Transverse colon (tissue), 4 donors: ENCODE data around the gene CCL27. TPM values are rescaled to one million over a fixed set of nuclear protein-coding genes. Genes with fewer than 3 reads are reported as not detected.
A peak's percentile ranks its signal among the peaks of the same experiment; 100 is the strongest.

Experiments
- DNase-seq: peaks from one replicate; pipeline ENCODE4 v3.0.0-alpha.2; 2019
- H3K27ac ChIP-seq, 4 donors: fragments of 200-600 bp; sonication (generic); 2 replicates each; pipeline ENCODE4 v1.5.1; 2016 to 2018; ENCODE audit warnings: inconsistent platforms in 4 of 4
- H3K27me3 ChIP-seq: fragments of 200-600 bp; sonication (generic); 2 replicates; pipeline ENCODE4 v1.5.1; 2017; ENCODE audit warnings: inconsistent platforms
- H3K36me3 ChIP-seq, 4 donors: fragments of 200-600 bp; sonication (generic); 2 replicates each; pipeline ENCODE4 v1.5.1; 2017 to 2019; ENCODE audit warnings: inconsistent platforms in 4 of 4
- H3K4me1 ChIP-seq, 4 donors: fragments of 200-600 bp; sonication (generic); 2 replicates each; pipeline ENCODE4 v1.5.1; 2017 to 2020; ENCODE audit warnings: inconsistent platforms in 4 of 4
- H3K4me3 ChIP-seq, 4 donors: fragments of 200-600 bp; sonication (generic); 1 replicate in 1 of 4; 2 replicates in 3 of 4; pipeline versions ENCODE4 v1.5.1 to v1.6.1; 2017 to 2019; ENCODE audit warnings: inconsistent platforms in 4 of 4
- H3K9me3 ChIP-seq, 2 donors: fragments of 200-600 bp; sonication (generic); 2 replicates each; pipeline ENCODE4 v1.5.1; 2017 to 2019; ENCODE audit warnings: inconsistent platforms in 2 of 2
- EP300 ChIP-seq: sonication (generic); formaldehyde crosslinking; IDR thresholded peaks from one replicate; pipeline ENCODE4 v1.6.1; 2017; ENCODE audit warnings: antibody characterized with exemption, low read depth
- POLR2A ChIP-seq: fragments of 450-650 bp; IDR thresholded peaks from one replicate; pipeline ENCODE4 v1.6.1; 2016; ENCODE audit warnings: antibody characterized with exemption, mild to moderate bottlenecking, moderate library complexity
- POLR2AphosphoS5 ChIP-seq, 3 donors: sonication (generic); formaldehyde crosslinking; IDR thresholded peaks; one replicate each; pipeline ENCODE4 v1.6.1; 2016; ENCODE audit warnings: antibody characterized with exemption in 3 of 3
- WGBS, 2 donors: methylation state at CpG; one replicate each; pipeline ENCODE4 v1.1.5; 2018; ENCODE audit warnings: low coverage in 1 of 2; 5-methylcytosine and 5-hydroxymethylcytosine counted together
- in situ Hi-C, 4 donors: fragments of 200-750 bp; cut with MboI; loops; one replicate each; pipeline versions ENCODE4 v1.15.0 to v1.15.1; 2017; ENCODE audit warnings: low sequenced_read_pairs in 3 of 4, low pct_ligation_motif_present in 1 of 4, low pct_unique_long_range_greater_than_20kb in 1 of 4
- intact Hi-C: fragments of 100-400 bp; cut with DNase I; formaldehyde crosslinking; loops from one replicate; pipeline ENCODE4 v1.15.1; 2023; ENCODE audit warnings: low total_unique reads
- total RNA-seq, 4 donors: library from RNA; depleted of rRNA; stranded (reverse); fragments of >200 nt; gene quantifications; one replicate each; pipeline ENCODE4 v1.1.0, GENCODE V29; 2016
- TF ChIP-seq, protein P1 (sequence below), 5 experiments: fragments of 200-600 bp in 3 of 5; fragments of 450-650 bp in 2 of 5; sonication (generic) in 3 of 5; IDR thresholded peaks; 1 replicate in 2 of 5; 2 replicates in 3 of 5; pipeline ENCODE4 v1.5.1; 2016 to 2017; ENCODE audit warnings: antibody characterized with exemption in 5 of 5, inconsistent platforms in 3 of 5, mild to moderate bottlenecking in 2 of 5, moderate library complexity in 1 of 5

CCL27 gene
- total RNA-seq, 4 donors from 2014 or later, result not detected

- Histone ChIP-seq H3K27me3 (no peaks in the 10 kb centered on the region), H3K27ac (no peak overlapping the region), H3K36me3 (no peaks in the 10 kb centered on the region), H3K4me1 (peaks cover 10 to 24% (median 19%) of the 10 kb centered on the region in 4 donors), H3K9me3 (no peaks in the 10 kb centered on the region), H3K4me3 (no peak overlapping the region)
- in situ Hi-C loops (no loop called here), intact Hi-C loops (no loop called here)
- no peak for DNase-seq
- TF ChIP-seq, protein P1, sequence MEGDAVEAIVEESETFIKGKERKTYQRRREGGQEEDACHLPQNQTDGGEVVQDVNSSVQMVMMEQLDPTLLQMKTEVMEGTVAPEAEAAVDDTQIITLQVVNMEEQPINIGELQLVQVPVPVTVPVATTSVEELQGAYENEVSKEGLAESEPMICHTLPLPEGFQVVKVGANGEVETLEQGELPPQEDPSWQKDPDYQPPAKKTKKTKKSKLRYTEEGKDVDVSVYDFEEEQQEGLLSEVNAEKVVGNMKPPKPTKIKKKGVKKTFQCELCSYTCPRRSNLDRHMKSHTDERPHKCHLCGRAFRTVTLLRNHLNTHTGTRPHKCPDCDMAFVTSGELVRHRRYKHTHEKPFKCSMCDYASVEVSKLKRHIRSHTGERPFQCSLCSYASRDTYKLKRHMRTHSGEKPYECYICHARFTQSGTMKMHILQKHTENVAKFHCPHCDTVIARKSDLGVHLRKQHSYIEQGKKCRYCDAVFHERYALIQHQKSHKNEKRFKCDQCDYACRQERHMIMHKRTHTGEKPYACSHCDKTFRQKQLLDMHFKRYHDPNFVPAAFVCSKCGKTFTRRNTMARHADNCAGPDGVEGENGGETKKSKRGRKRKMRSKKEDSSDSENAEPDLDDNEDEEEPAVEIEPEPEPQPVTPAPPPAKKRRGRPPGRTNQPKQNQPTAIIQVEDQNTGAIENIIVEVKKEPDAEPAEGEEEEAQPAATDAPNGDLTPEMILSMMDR (IDR thresholded peaks at IDR 0.05), result no peak
- no peak for TF ChIP-seq POLR2A
- no peak for TF ChIP-seq EP300
- no peak for TF ChIP-seq POLR2AphosphoS5 (IDR thresholded peaks at IDR 0.05)
Observed at GRCh38 chr9:34663303-34663605, 797 bp upstream of the CCL27 start.

DNA sequence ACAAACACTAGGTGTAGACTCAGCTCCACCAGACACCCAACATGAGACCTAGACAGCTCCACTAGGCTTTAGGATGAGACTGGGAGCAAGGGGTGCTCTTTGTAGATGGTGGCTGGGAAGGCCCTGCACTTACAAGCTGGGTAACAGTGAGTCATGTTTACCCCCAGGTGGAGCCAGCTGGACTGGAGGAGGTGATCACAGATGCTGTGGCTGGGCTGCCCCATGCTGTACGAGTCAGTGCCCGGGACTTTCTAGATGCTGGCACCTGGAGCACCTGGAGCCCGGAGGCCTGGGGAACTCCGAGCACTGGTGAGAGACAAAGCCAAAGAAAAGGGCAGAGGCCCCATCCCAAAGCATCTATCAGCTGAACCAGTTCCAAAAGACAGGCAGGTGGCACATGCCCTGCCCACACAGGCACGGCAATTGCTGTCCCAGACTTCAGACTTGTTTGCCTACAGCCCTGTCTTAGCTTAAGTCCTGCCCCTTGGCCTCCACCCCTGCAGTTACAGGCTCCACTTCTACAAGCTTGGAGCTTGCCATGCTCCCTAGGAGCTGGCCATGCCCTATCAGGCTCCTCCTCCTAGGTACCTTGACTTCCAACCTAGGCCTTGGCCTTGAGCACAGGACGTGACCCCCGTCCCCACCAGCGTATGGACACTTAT is 2.7 kb downstream of the CCL27 start:
- in situ Hi-C loops (no loop called here), intact Hi-C loops (loop anchor here (10.0 kb wide), 1 partner anchor 425 kb away; no protein-coding TSS in a partner anchor)
- Histone ChIP-seq H3K9me3 (no peaks in the 10 kb centered on the region), H3K36me3 (no peaks in the 10 kb centered on the region), H3K4me1 (peaks cover 8 to 20% (median 15%) of the 10 kb centered on the region in 4 donors), H3K27ac (peak overlapping the region in 1 of 4 donors; percentile 3), H3K27me3 (no peaks in the 10 kb centered on the region), H3K4me3 (no peak overlapping the region)
- 57 to 80% methylated on average over 3 to 7 of the region's 8 CpGs for WGBS, 2 donors
- peak; percentile 37 for DNase-seq
- TF ChIP-seq EP300 (no peak), POLR2A (no peak), POLR2AphosphoS5 (IDR thresholded peaks at IDR 0.05) (no peak)
- TF ChIP-seq, protein P1 (IDR thresholded peaks at IDR 0.05), result no peak

DNA sequence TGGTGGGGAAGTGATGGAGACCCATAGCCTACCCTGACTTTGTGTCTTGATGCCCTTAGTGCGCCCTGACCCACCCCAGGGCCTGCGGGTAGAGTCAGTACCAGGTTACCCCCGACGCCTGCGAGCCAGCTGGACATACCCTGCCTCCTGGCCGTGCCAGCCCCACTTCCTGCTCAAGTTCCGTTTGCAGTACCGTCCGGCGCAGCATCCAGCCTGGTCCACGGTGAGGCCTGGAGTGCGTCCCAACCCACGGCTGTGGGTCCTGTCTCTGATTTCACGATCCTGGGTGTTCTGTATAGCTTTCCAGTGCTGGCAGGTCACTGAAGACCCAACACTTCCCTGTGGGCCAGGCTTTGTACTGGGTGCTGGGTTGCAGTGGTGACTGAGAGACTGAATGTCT is 4.0 kb downstream of the CCL27 start:
- H3K36me3 ChIP-seq, result no peaks in the 10 kb centered on the region

DNA sequence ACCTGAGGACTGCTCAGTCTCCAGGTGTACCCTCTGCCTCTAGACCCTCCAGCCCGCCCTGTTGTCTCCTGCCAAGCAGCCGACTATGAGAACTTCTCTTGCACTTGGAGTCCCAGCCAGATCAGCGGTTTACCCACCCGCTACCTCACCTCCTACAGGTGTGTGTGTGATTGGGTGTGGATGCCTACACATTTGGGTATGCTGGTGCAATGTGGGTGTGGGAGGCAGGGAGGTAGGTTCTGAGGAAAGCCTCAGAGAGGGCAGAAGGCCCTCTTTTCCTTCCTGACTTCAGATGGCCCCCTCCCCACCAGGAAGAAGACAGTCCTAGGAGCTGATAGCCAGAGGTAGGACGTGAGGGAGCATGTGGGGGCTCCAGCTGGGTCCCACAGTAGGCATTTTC is 5.5 kb downstream of the CCL27 start:
- H3K4me3 ChIP-seq, result no peak overlapping the region
- WGBS, 2 donors, result 94% methylated on average over 5 of the region's 5 CpGs; no CpG with 5 or more reads in 1 of the 2 donors
- no peaks in the 10 kb centered on the region for H3K9me3 ChIP-seq
- no peaks in the 10 kb centered on the region for H3K36me3 ChIP-seq
- H3K27me3 ChIP-seq, result no peaks in the 10 kb centered on the region
- intact Hi-C loops (loop anchor here (10.0 kb wide), 1 partner anchor 428 kb away; no protein-coding TSS in a partner anchor), in situ Hi-C loops (no loop called here)
- H3K27ac ChIP-seq, result no peak overlapping the region
- H3K4me1 ChIP-seq, result peaks cover 18 to 38% (median 30%) of the 10 kb centered on the region in 4 donors
- TF ChIP-seq EP300 (no peak), POLR2A (no peak), POLR2AphosphoS5 (IDR thresholded peaks at IDR 0.05) (no peak)
- TF ChIP-seq, protein P1 (IDR thresholded peaks at IDR 0.05), result no peak
- DNase-seq, result no peak

More for the DNA sequence above, 4.0 kb downstream of the CCL27 start:
- peaks cover 6 to 24% (median 17%) of the 10 kb centered on the region in 4 donors for H3K4me1 ChIP-seq
- 87% methylated on average over 14 of the region's 14 CpGs; no CpG with 5 or more reads in 1 of the 2 donors for WGBS, 2 donors
- H3K27ac ChIP-seq, result no peak overlapping the region
- no peak overlapping the region for H3K4me3 ChIP-seq
- TF ChIP-seq POLR2AphosphoS5 (IDR thresholded peaks at IDR 0.05) (no peak), POLR2A (no peak), EP300 (no peak)
- TF ChIP-seq, protein P1 (IDR thresholded peaks at IDR 0.05), result no peak
- no peaks in the 10 kb centered on the region for H3K27me3 ChIP-seq
- in situ Hi-C loops (no loop called here), intact Hi-C loops (loop anchor here (10.0 kb wide), 1 partner anchor 426 kb away; no protein-coding TSS in a partner anchor)
- H3K9me3 ChIP-seq, result no peaks in the 10 kb centered on the region
- DNase-seq, result no peak
